Measurements from ENCODE around the gene ZRANB1.

Gene ZRANB1

DNA sequence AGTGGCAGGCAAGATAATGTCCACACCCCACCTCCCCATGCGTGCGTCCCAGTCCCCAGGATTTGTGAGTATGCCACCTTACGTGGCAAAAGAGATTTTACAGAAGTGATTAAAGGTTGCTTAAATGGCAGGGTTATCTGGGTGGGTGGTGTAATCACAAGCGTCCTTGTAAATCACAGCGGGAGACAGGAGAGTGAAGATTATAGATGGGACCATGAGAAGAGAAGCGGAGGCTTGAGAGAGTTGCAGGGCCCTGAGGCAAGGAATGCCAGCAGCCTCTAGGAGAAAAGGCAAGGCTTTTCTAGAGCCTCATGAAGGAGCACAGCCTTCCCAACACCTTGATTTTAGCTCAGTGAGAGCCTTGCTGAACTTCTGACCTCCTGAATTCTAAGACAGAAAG is 10.2 kb downstream of the ZRANB1 start:
- peak; percentile 62 for DNase-seq (ENCODE audit: extremely low spot score)
- TF ChIP-seq ARNT (IDR thresholded peaks at IDR 0.05): peak; percentile 72
- TF ChIP-seq, protein P1, sequence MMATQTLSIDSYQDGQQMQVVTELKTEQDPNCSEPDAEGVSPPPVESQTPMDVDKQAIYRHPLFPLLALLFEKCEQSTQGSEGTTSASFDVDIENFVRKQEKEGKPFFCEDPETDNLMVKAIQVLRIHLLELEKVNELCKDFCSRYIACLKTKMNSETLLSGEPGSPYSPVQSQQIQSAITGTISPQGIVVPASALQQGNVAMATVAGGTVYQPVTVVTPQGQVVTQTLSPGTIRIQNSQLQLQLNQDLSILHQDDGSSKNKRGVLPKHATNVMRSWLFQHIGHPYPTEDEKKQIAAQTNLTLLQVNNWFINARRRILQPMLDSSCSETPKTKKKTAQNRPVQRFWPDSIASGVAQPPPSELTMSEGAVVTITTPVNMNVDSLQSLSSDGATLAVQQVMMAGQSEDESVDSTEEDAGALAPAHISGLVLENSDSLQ (IDR thresholded peaks at IDR 0.05): peak; percentile 91
- TF ChIP-seq CTBP1 (IDR thresholded peaks at IDR 0.05; ENCODE audit: borderline replicate concordance): peak; percentile 83
- no peak for TF ChIP-seq FOXK2 (IDR thresholded peaks at IDR 0.05)
- POLR2A ChIA-PET: no interaction called here
- CTCF ChIA-PET: no interaction called here

DNA sequence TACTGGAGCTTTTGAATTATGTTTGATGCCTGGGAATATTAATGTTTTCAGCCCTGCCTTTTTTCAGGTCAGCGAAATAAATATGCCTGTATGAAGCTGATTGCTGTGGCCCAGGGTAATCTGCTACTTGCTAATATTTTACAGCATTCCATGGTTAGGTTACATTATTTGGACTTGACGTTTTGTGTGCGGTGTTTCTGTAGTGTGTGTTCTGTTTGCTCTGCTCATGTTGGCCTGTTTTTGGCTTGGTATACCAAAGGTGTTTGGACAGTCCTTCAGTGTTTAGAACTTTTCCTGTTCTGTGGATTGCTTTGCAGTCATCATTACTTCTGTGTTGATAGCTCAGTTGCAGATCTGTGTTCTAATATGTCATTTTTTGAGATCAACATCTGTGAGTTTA is 11.5 kb downstream of the ZRANB1 start:
- TF ChIP-seq FOXA1 (IDR thresholded peaks at IDR 0.05) (no peak), TARDBP (IDR thresholded peaks at IDR 0.05) (no peak), HDGF (IDR thresholded peaks at IDR 0.05; ENCODE audit: borderline replicate concordance) (no peak), ELF4 (IDR thresholded peaks at IDR 0.05) (no peak), ARNT (IDR thresholded peaks at IDR 0.05) (no peak), L3MBTL2 (conservative IDR thresholded peaks at IDR 0.05) (no peak), FOXK2 (IDR thresholded peaks at IDR 0.05) (no peak), NFRKB (IDR thresholded peaks at IDR 0.05) (no peak)
- TF ChIP-seq, protein P1 (IDR thresholded peaks at IDR 0.05): no peak
- ChIA-PET CTCF (no interaction called here), POLR2A (interaction anchor here (1.3 kb wide), 1 partner anchor 37 kb away, joined by 7 read pairs; no protein-coding TSS in a partner anchor)
- DNase-seq (ENCODE audit: extremely low spot score): no peak

DNA sequence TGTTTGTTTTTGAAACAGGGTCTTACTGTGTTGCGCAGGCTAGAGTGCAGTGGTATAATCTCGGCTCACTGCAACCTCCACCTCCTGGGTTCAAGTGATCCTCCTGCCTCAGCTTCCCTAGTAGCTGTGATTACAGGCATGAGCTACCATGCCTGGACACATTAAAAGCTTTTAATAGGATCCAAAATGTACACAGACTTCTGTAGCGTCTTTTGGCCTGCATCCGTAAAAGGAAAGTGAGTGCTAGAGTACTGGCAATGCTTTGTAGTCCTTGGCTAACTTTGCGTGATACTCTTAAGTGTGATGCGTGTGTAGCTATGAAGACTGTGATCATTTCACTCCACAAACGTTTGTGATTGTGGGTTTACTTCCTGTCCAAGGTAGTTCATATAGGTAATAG is 13.3 kb downstream of the ZRANB1 start:
- ChIA-PET CTCF (no interaction called here), POLR2A (no interaction called here)
- no peak for DNase-seq (ENCODE audit: extremely low spot score)
- no peak for TF ChIP-seq SP1 (IDR thresholded peaks at IDR 0.05)
- TF ChIP-seq HDGF (IDR thresholded peaks at IDR 0.05; ENCODE audit: borderline replicate concordance): no peak
- TF ChIP-seq L3MBTL2 (conservative IDR thresholded peaks at IDR 0.05): no peak
- TF ChIP-seq NFRKB (IDR thresholded peaks at IDR 0.05): no peak
- no peak for TF ChIP-seq BHLHE40 (IDR thresholded peaks at IDR 0.05; ENCODE audit: borderline replicate concordance)
- no peak for TF ChIP-seq LEF1 (IDR thresholded peaks at IDR 0.05; ENCODE audit: borderline replicate concordance)
- TF ChIP-seq FOXA1 (IDR thresholded peaks at IDR 0.05): no peak
- no peak for TF ChIP-seq FOXM1 (IDR thresholded peaks at IDR 0.05; ENCODE audit: borderline replicate concordance)
- TF ChIP-seq SUZ12 (IDR thresholded peaks at IDR 0.05): no peak
- TF ChIP-seq, protein P1 (IDR thresholded peaks at IDR 0.05): no peak
- no peak for TF ChIP-seq ELF4 (IDR thresholded peaks at IDR 0.05)

DNA sequence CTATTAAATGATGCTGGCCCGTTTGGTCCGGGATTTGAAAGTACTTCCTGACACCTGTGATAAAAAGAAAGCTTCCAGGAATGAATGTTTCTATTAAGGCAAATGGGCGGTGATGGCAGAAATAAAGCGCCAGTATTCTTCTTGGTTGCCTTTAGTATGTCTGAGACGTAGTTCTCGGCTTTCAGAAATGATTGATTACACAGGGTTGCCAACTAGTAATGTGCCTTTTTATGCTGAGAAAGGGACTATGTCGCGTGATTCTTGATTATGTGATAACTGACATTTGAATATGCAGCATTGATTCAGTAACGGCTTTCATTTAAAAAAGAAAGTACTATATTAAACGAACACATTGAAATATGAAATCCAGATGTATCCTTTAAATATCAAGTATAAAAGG is 13.9 kb downstream of the ZRANB1 start:
- ChIA-PET CTCF (no interaction called here), POLR2A (no interaction called here)
- no peak for TF ChIP-seq BHLHE40 (IDR thresholded peaks at IDR 0.05; ENCODE audit: borderline replicate concordance)
- no peak for TF ChIP-seq NFRKB (IDR thresholded peaks at IDR 0.05)
- no peak for TF ChIP-seq TARDBP (IDR thresholded peaks at IDR 0.05)
- TF ChIP-seq FOXA1 (IDR thresholded peaks at IDR 0.05): no peak
- TF ChIP-seq, protein P1 (IDR thresholded peaks at IDR 0.05): peak; percentile 86
- no peak for DNase-seq (ENCODE audit: extremely low spot score)

DNA sequence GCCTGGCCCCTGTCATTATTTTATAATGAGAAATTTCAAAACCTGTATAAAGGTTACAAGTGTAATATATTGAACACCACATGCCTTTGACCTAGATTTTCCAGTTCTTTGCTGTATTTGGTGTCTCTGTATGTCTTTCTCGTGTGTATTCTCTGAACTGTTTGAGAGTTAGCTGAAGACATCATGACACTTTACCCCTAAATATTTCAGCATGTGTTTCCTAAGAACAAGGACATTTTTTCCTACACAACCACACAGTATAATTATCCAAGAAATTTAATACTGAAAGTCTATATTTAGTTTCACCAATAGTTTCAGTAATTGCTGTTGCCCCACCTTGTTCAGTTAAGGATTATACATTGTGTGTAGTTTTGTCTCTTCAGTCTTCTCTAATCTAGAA is 14.8 kb downstream of the ZRANB1 start:
- CTCF ChIA-PET: no interaction called here
- POLR2A ChIA-PET: no interaction called here
- no peak for DNase-seq (ENCODE audit: extremely low spot score)
- TF ChIP-seq ZNF384 (IDR thresholded peaks at IDR 0.05) (no peak), CTBP1 (IDR thresholded peaks at IDR 0.05; ENCODE audit: borderline replicate concordance) (no peak), BHLHE40 (IDR thresholded peaks at IDR 0.05; ENCODE audit: borderline replicate concordance) (no peak), SP1 (IDR thresholded peaks at IDR 0.05) (no peak), FOXK2 (IDR thresholded peaks at IDR 0.05) (no peak), FOXM1 (IDR thresholded peaks at IDR 0.05; ENCODE audit: borderline replicate concordance) (no peak), ARNT (IDR thresholded peaks at IDR 0.05) (no peak), L3MBTL2 (conservative IDR thresholded peaks at IDR 0.05) (no peak)

DNA sequence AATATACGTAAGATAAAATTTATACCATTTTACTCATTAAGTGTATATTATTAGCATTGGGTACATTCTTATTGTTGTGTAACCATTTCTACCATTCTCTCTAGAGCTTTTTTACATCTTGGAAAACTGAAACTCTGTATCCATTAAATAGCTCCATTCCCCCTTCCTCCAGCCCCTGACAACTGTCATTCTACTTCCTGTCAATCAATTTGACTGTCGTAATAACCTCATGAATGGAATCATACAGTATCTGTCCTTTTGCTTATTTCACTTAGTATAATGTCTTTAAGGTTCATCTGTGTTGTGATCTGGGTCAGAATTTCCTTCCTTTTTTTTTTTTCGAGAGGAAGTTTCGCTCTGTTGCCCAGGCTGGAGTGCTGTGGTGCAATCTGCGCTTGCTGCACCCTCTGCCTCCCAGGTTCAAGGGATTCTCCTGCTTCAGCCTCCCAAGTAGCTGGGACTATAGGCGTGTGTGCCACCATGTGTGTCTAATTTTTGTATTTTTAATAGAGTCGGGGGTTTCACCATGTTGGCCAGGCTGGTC is 15.6 kb downstream of the ZRANB1 start:
- no peak for DNase-seq (ENCODE audit: extremely low spot score)
- TF ChIP-seq, protein P1 (IDR thresholded peaks at IDR 0.05): peak; percentile 88
- TF ChIP-seq L3MBTL2 (conservative IDR thresholded peaks at IDR 0.05): no peak
- ChIA-PET POLR2A (no interaction called here), CTCF (no interaction called here)
